GM19043 (cell line): ENCODE results near the gene SLC25A22.

Experiments
- ATAC-seq: cut with Tn5 transposase; IDR thresholded peaks from one replicate; pipeline ENCODE4 v1.9.1; 2021; ENCODE audit warnings: low read depth; ENCODE audit not compliant: unreplicated experiment

Gene SLC25A22

GRCh38 chr11:808427-809286, 10.6 kb upstream of the SLC25A22 start:
- no peak for ATAC-seq

GRCh38 chr11:804599-804964, 6.5 kb upstream of the SLC25A22 start:
- ATAC-seq = no peak

GRCh38 chr11:803770-804598, 5.9 kb upstream of the SLC25A22 start:
- no peak for ATAC-seq

- ATAC-seq = no peak
Observed at GRCh38 chr11:803467-803742, 5.3 kb upstream of the SLC25A22 start.

GRCh38 chr11:802693-803466, 4.8 kb upstream of the SLC25A22 start:
- ATAC-seq = no peak

- no peak for ATAC-seq
Observed at GRCh38 chr11:802018-802617, 4.0 kb upstream of the SLC25A22 start.

GRCh38 chr11:801097-801780, 3.2 kb upstream of the SLC25A22 start:
- no peak for ATAC-seq

GRCh38 chr11:800473-800872, 2.4 kb upstream of the SLC25A22 start:
- ATAC-seq = no peak

GRCh38 chr11:799641-800316, 1.7 kb upstream of the SLC25A22 start:
- no peak for ATAC-seq

GRCh38 chr11:797296-798092, 587 bp downstream of the SLC25A22 start:
- ATAC-seq = peak; percentile 43

GRCh38 chr11:796565-797295, 1.4 kb downstream of the SLC25A22 start:
- no peak for ATAC-seq

GRCh38 chr11:795634-796564, 2.2 kb downstream of the SLC25A22 start:
- ATAC-seq = no peak

- no peak for ATAC-seq
Observed at GRCh38 chr11:794766-795633, 3.1 kb downstream of the SLC25A22 start.

GRCh38 chr11:794013-794765, 3.9 kb downstream of the SLC25A22 start:
- no peak for ATAC-seq

- ATAC-seq = no peak
Observed at GRCh38 chr11:793556-793955, 4.5 kb downstream of the SLC25A22 start.

- no peak for ATAC-seq
Observed at GRCh38 chr11:792873-793272, 5.2 kb downstream of the SLC25A22 start.
